Stimulated activated naive CD8-positive, alpha-beta T cell treated with anti-CD3 and anti-CD28 coated beads, Interleukin-15, Interleukin-2, amounts not matched to agents 100 ng/mL and 50 ng/mL, for 24 hours (primary cell): Measurements from ENCODE around the gene IL1RAPL1.

ENCODE experiments used
- H3K27ac Mint-ChIP-seq: one replicate; pipeline ENCODE4 v1.8.0; 2021; ENCODE audit warnings: mild to moderate bottlenecking, mixed read lengths
- H3K27me3 Mint-ChIP-seq: one replicate; pipeline ENCODE4 v1.8.0; 2021; ENCODE audit warnings: mixed read lengths
- H3K36me3 Mint-ChIP-seq: one replicate; pipeline ENCODE4 v1.8.0; 2021; ENCODE audit warnings: low read depth, mixed read lengths
- H3K4me1 Mint-ChIP-seq: one replicate; pipeline ENCODE4 v1.8.0; 2021; ENCODE audit warnings: low read depth, mixed read lengths
- H3K4me3 Mint-ChIP-seq: one replicate; pipeline ENCODE4 v1.8.0; 2021; ENCODE audit warnings: mild to moderate bottlenecking, mixed read lengths
- H3K9me3 Mint-ChIP-seq: one replicate; pipeline ENCODE4 v1.8.0; 2021; ENCODE audit warnings: mixed read lengths

Gene IL1RAPL1

DNA sequence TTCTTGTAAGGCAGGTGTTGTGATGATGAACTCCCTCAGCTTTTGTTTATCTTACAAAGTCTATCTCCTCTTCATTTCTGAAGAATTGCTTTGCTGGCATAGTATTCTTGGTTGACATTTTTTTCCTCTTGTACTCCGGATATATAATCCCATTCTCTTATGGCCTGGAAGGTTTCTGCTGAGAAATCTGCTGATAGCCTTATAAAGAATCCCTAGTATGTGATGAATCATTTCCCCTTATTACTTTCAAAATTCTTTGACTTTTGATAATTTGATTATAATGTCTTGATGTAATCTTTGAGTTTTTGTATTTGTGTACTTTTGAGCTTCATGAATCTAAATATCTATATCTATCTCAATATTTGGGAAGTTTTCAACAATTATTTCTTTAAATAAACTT, 972.8 kb downstream of the IL1RAPL1 start:
- H3K27me3 Mint-ChIP-seq, result no peaks in the 10 kb centered on the region
- H3K4me3 Mint-ChIP-seq, result no peak overlapping the region
- no peaks in the 10 kb centered on the region for H3K4me1 Mint-ChIP-seq
- H3K9me3 Mint-ChIP-seq, result peaks cover 5% of the 10 kb centered on the region
- no peak overlapping the region for H3K27ac Mint-ChIP-seq
- no peaks in the 10 kb centered on the region for H3K36me3 Mint-ChIP-seq

DNA sequence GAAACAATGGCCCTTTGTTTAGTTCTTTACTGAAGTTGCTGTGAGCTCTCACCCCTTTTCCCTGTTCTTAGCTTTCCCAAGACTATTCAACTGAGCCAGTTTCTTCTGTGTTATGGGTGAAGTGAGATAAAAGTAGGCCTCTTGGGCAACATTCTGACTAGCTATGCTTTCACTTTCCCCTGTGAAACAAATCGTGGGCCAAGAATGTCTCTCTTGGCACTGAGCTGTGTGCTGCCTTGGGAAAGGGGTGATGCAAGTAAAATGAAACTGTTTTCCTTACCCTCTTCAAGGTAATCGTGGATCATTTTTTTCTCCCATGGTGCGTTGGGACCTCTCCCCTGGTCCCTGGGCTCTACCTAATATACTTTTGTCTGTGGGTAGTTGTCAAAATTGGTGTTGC, 974.2 kb downstream of the IL1RAPL1 start:
- no peak overlapping the region for H3K4me3 Mint-ChIP-seq
- no peaks in the 10 kb centered on the region for H3K4me1 Mint-ChIP-seq
- no peaks in the 10 kb centered on the region for H3K27me3 Mint-ChIP-seq
- peaks cover 5% of the 10 kb centered on the region for H3K9me3 Mint-ChIP-seq
- H3K27ac Mint-ChIP-seq, result no peak overlapping the region
- no peaks in the 10 kb centered on the region for H3K36me3 Mint-ChIP-seq

DNA sequence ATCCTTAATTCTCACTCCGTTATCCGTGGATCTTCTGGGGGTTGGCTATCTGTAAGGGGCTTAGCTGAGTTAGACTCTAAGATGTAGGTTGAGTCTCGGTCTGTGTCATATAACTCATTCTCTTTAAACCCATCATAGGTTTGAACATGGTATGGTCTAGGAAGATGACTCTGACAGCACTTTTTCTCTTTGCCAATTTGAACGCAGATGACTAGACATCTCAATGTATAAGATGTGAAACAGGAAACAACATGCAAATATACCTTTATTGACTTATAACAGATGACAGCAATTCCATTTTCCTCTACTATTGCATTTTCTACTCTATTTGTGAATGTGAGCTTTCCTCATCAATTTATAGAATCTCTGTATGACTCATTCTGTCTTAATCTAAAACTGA, 993.3 kb downstream of the IL1RAPL1 start:
- Mint-ChIP-seq H3K27me3 (no peaks in the 10 kb centered on the region), H3K27ac (no peak overlapping the region), H3K4me1 (no peaks in the 10 kb centered on the region), H3K9me3 (peaks cover 6% of the 10 kb centered on the region), H3K36me3 (no peaks in the 10 kb centered on the region), H3K4me3 (no peak overlapping the region)

DNA sequence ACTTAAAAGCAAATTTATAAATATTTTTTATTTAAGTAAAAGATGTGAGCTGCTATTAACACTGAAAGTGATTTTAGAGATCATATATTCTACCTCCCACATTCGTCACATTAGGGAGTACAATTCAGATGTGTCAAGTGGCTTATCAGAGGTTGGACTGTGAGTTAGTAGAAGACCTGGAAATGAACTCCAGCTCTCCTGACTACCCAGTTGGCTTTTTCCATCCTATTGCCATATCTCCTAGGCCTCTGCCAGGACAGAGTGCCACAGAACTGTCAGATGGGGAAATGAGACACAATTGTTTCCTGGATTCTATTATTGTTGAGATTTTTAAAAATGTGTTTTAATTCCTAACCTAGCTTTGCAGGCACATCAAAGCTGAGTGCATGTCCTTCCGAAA, 994.0 kb downstream of the IL1RAPL1 start:
- Mint-ChIP-seq H3K4me3 (no peak overlapping the region), H3K36me3 (no peaks in the 10 kb centered on the region), H3K9me3 (peaks cover 6% of the 10 kb centered on the region), H3K27ac (no peak overlapping the region), H3K27me3 (no peaks in the 10 kb centered on the region), H3K4me1 (no peaks in the 10 kb centered on the region)

DNA sequence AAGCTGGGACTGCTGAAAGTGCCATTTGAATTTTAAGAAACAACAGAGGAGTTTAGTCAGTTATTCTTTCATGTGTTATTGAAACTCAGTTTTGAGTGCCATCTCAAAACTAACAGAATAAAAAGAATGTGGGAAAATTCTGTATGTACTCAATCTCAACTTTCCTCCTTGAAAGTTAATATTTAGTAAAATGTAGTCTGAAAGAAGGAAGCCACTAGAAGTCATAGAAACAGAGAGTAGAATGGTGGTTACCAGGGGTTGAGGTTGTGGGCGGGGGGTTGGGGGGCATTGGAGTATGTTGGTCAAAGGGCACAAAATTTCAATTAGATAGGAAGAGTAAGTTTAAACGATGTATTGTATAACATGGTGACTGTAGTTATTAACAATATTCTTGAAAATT, 999.9 kb downstream of the IL1RAPL1 start:
- H3K9me3 Mint-ChIP-seq, result no peaks in the 10 kb centered on the region
- H3K4me1 Mint-ChIP-seq, result no peaks in the 10 kb centered on the region
- no peak overlapping the region for H3K27ac Mint-ChIP-seq
- H3K36me3 Mint-ChIP-seq, result no peaks in the 10 kb centered on the region
- no peaks in the 10 kb centered on the region for H3K27me3 Mint-ChIP-seq
- no peak overlapping the region for H3K4me3 Mint-ChIP-seq

DNA sequence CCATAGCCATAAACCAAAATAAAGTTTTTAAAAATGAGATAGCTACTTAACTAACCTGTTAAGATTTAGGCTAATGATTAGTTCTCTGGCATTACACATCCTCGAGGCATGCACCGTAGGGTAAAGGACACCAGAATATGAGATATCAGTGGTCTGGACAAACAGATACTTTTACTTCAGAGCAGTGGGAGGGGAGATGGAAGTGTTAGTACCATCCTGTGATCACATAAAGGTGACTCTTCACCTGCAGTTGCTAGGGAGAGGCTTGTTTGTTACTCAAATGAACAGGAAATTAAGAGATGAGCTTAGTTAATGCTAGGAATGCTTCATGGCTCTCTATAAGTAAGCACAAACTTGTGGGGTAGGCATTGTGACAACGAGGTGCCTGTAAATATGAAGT, 1003.7 kb downstream of the IL1RAPL1 start:
- Mint-ChIP-seq H3K27me3 (no peaks in the 10 kb centered on the region), H3K36me3 (no peaks in the 10 kb centered on the region), H3K4me3 (no peak overlapping the region), H3K4me1 (no peaks in the 10 kb centered on the region), H3K27ac (no peak overlapping the region), H3K9me3 (no peaks in the 10 kb centered on the region)

DNA sequence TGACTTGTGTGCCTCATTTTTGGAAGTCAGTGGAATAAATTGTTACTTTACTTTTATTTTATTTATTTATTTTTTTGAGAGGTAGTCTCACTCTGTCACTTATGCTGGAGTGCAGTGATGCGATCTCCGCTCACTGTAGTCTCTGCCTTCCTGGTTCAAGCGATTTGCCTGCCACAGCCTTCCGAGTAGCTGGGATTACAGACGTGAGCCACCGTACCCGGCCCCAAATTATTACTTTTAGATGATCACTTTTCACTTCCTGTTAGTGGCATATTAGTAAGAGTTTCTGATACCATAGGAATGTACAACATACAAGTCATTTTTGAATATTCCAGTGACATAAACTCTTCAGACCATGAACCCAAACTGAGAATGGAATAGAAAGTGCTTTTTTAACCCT, 1017.1 kb downstream of the IL1RAPL1 start:
- H3K4me3 Mint-ChIP-seq, result no peak overlapping the region
- no peak overlapping the region for H3K27ac Mint-ChIP-seq
- H3K9me3 Mint-ChIP-seq, result no peaks in the 10 kb centered on the region
- H3K4me1 Mint-ChIP-seq, result no peaks in the 10 kb centered on the region
- H3K27me3 Mint-ChIP-seq, result no peaks in the 10 kb centered on the region
- no peaks in the 10 kb centered on the region for H3K36me3 Mint-ChIP-seq

DNA sequence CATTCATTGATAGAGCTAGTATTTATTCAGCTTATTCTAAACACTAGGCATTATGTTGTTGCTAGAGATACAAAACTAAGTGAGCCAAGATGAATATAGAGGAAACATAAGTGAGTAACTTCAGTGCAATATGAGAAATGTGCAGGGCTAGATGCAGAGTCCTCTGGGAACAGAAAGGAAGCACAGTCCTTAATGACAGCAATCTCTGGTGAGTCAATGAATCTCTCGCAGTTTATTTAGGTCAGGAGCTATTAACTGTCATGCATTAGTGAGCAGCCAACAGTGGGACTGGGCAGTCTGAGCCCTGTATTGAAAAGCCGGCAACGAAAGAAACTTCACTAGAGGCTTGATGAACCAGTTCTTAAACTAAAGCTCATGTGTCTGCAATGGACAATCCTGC, 1030.0 kb downstream of the IL1RAPL1 start:
- H3K36me3 Mint-ChIP-seq, result no peaks in the 10 kb centered on the region
- no peaks in the 10 kb centered on the region for H3K27me3 Mint-ChIP-seq
- H3K4me1 Mint-ChIP-seq, result no peaks in the 10 kb centered on the region
- H3K9me3 Mint-ChIP-seq, result no peaks in the 10 kb centered on the region
- no peak overlapping the region for H3K27ac Mint-ChIP-seq
- no peak overlapping the region for H3K4me3 Mint-ChIP-seq

DNA sequence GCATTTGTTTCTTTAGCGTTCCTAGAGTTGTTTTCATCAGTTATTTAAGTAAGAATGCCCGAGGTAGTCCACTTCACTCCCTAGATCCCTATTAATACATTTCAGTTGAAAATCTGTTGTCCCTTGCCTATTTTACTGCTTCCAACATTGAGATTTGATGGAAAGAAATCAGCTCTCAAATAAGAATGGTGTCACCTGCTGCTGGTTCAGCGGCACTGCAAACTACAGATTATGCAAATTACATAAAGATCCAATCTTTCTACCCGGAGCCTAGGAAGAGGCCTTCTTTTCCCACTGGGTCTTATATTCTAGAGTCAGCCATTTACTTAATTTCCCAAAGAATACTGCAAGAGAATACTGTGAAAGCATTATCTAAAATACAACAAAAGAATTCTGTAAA, 1030.5 kb downstream of the IL1RAPL1 start:
- H3K27me3 Mint-ChIP-seq, result no peaks in the 10 kb centered on the region
- no peaks in the 10 kb centered on the region for H3K36me3 Mint-ChIP-seq
- H3K27ac Mint-ChIP-seq, result no peak overlapping the region
- H3K9me3 Mint-ChIP-seq, result no peaks in the 10 kb centered on the region
- no peaks in the 10 kb centered on the region for H3K4me1 Mint-ChIP-seq
- H3K4me3 Mint-ChIP-seq, result no peak overlapping the region

DNA sequence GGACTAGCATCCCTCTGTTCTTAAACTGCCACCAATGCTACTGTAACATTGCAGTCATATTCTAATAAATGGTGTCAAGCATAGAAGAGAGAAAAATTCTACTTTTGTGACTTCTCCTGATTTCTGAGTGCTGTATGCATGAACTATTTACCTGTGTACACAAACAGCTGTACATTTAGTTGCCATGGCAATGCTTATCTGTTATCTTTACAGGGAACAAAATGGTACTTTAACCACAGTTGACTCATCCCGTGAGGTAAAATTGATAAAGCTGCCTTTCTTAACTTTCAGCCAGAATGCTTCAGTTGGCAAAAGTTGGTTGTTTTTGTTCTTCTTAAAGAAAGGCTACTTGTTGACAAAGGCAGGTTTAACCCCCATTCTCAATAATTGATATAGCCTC, 1040.6 kb downstream of the IL1RAPL1 start:
- H3K4me3 Mint-ChIP-seq, result no peak overlapping the region
- no peaks in the 10 kb centered on the region for H3K36me3 Mint-ChIP-seq
- H3K9me3 Mint-ChIP-seq, result no peaks in the 10 kb centered on the region
- H3K4me1 Mint-ChIP-seq, result no peaks in the 10 kb centered on the region
- no peak overlapping the region for H3K27ac Mint-ChIP-seq
- no peaks in the 10 kb centered on the region for H3K27me3 Mint-ChIP-seq

DNA sequence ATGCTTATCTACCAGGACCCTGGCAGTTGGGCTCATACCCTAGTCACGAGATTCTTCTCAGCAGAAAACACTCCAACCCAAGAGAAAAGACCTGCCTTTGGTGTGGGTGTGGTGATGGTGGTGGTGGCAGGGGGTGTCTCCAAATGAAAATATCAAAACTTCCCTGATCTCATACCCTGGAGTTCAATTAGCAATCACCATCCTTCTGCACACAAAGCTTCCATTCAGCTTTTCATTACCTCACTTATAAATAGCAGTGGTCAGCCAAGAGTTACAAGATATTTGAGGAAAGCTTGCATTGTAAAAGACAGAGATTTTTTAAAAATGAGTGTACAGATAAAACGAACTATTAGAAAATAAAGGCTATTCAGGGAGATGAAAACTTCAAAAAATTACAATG, 1047.3 kb downstream of the IL1RAPL1 start:
- no peaks in the 10 kb centered on the region for H3K36me3 Mint-ChIP-seq
- H3K27ac Mint-ChIP-seq, result no peak overlapping the region

DNA sequence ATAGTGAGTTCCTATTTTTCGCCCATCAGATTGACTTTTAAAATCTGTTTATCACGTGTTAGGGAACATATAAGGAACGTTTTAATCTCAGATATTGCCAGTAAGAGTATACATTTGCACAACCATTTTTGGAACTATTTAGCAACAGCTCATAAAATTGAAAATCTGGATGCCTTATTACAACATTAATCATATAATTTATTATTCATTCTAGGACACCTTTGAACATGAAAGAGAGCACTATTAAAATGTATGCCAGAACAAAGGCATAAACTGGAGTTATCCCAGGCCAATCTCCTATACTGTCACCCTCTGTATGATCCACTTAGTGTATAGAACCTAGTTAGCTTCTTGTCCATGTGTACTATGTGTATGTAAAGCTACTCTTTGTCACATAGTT, 1049.1 kb downstream of the IL1RAPL1 start:
- H3K27ac Mint-ChIP-seq, result no peak overlapping the region
- H3K9me3 Mint-ChIP-seq, result no peaks in the 10 kb centered on the region
- no peak overlapping the region for H3K4me3 Mint-ChIP-seq
- no peaks in the 10 kb centered on the region for H3K4me1 Mint-ChIP-seq
- no peaks in the 10 kb centered on the region for H3K27me3 Mint-ChIP-seq
- H3K36me3 Mint-ChIP-seq, result no peaks in the 10 kb centered on the region

More for the DNA sequence above, 1047.3 kb downstream of the IL1RAPL1 start:
- H3K4me3 Mint-ChIP-seq, result no peak overlapping the region
- H3K9me3 Mint-ChIP-seq, result no peaks in the 10 kb centered on the region
- no peaks in the 10 kb centered on the region for H3K4me1 Mint-ChIP-seq
- no peaks in the 10 kb centered on the region for H3K27me3 Mint-ChIP-seq

DNA sequence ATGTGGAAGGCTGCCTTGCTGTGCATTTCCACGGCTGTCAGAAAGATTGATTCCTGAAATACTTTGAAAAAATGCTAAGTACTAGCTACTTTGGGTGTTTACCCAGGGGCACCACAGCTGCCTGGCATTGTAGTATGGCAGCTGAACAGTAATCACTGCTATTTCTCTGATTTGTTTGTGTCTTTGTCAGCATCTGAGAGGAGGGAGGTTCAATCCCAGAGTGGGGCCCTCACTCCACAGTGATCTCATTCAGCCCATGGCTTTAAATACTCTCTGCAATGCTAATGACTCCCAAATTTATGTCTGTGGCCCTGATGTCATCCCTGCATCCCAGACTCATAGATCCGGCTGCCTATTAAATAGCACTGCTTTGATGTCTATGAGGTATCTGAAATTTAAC, 1052.9 kb downstream of the IL1RAPL1 start:
- no peak overlapping the region for H3K4me3 Mint-ChIP-seq
- H3K27ac Mint-ChIP-seq, result no peak overlapping the region

DNA sequence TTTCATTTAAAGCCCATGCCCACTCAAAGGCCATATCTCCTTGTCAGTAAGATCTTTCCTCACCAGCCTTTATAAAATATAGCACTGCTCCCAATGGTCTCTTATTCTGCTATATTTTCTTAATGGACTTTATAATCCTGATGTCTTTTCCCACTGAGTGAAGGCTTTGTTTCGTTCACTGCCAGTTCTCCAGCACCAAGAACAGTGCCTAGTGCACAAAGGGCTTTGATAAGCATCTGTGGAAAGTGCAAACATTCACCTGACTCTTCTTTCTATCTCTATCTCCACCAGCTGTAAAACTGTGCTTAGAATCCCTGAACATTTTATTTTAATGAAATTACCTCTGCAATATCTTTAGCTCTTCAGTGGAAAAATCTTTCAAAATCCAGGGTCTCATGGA, 1054.2 kb downstream of the IL1RAPL1 start:
- Mint-ChIP-seq H3K4me1 (no peaks in the 10 kb centered on the region), H3K9me3 (no peaks in the 10 kb centered on the region), H3K27me3 (no peaks in the 10 kb centered on the region), H3K4me3 (no peak overlapping the region), H3K36me3 (no peaks in the 10 kb centered on the region), H3K27ac (no peak overlapping the region)

More for the DNA sequence above, 1052.9 kb downstream of the IL1RAPL1 start:
- Mint-ChIP-seq H3K36me3 (no peaks in the 10 kb centered on the region), H3K9me3 (no peaks in the 10 kb centered on the region), H3K27me3 (no peaks in the 10 kb centered on the region), H3K4me1 (no peaks in the 10 kb centered on the region)

DNA sequence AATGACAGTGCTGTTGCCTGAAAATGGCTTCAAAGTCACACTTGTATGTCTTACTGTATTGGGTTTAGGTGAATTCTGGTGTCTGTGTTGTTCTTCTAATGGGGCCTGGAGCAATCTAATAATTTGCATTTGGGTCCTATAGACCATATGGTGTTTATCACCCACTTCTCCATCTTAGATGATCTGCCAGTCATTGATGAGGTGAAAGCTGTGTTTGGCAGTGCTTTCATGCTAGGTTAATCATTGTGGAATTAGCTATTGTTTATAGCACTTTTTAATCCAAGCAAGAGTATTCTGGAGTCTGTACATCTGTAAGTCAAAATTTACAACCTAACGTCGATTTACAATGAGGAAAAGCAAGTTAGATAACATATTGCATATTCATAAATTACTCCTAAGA, 1055.9 kb downstream of the IL1RAPL1 start:
- H3K27me3 Mint-ChIP-seq, result no peaks in the 10 kb centered on the region
- H3K4me1 Mint-ChIP-seq, result no peaks in the 10 kb centered on the region
- no peaks in the 10 kb centered on the region for H3K9me3 Mint-ChIP-seq
- H3K36me3 Mint-ChIP-seq, result no peaks in the 10 kb centered on the region
- no peak overlapping the region for H3K27ac Mint-ChIP-seq
- no peak overlapping the region for H3K4me3 Mint-ChIP-seq

DNA sequence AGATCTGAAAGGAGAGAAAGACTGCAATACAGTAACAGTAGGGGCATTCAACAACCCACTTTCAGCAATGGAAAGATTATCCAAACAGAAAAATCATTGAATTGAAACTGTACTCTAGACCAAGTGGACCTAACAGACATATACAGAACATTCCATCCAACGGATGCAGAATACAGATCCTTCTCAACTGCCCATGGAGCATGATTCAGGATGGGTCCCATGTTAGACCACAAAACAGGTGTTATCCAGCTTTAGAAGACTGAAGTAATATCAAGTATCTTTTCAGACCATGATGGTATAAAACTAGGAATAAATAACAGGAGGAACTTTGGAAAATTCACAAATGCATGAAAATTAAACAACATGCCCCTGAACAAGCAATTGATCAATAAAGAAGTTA, 1060.9 kb downstream of the IL1RAPL1 start:
- Mint-ChIP-seq H3K27me3 (no peaks in the 10 kb centered on the region), H3K4me3 (no peak overlapping the region), H3K4me1 (no peaks in the 10 kb centered on the region), H3K36me3 (no peaks in the 10 kb centered on the region), H3K27ac (no peak overlapping the region), H3K9me3 (no peaks in the 10 kb centered on the region)

DNA sequence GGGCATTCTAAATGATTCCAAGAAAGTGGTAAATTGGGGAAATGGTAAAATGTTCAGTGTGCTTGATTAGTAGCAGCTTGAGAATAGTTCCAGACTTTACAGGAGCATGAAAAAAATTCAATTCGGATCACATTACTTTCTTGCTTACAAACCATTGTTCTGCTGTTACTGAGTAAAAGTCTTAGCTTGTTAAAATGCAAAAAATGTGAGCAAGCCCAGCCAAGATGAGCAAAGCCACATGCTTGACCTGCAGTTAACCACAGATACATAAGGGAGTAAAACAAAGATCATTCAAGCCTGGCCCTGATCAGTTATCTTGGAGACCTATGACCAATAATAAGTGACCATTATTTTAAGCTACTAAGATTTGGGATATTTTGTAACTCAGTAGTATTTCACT, 1065.2 kb downstream of the IL1RAPL1 start:
- Mint-ChIP-seq H3K27ac (no peak overlapping the region), H3K9me3 (no peaks in the 10 kb centered on the region), H3K27me3 (no peaks in the 10 kb centered on the region), H3K36me3 (no peaks in the 10 kb centered on the region), H3K4me3 (no peak overlapping the region), H3K4me1 (no peaks in the 10 kb centered on the region)
